ENCODE results near the gene SSR2.

Gene SSR2

GRCh38 chr1:156024801-156025200, 4.0 kb upstream of the SSR2 start:
- H3K4me3 ChIP-seq (ENCODE audit: low read depth, low read length), result no peak overlapping the region
- no peak for TF ChIP-seq CTCF (IDR thresholded peaks at IDR 0.05; ENCODE audit: insufficient read depth, low read depth, low read length, missing control alignments)
- no peak for DNase-seq (ENCODE audit: low read depth)

GRCh38 chr1:156021954-156022353, 1.2 kb upstream of the SSR2 start:
- TF ChIP-seq CTCF (IDR thresholded peaks at IDR 0.05; ENCODE audit: insufficient read depth, low read depth, low read length, missing control alignments), result no peak
- no peak for DNase-seq (ENCODE audit: low read depth)
- no peak overlapping the region for H3K4me3 ChIP-seq (ENCODE audit: low read depth, low read length)

- no peak for TF ChIP-seq CTCF (IDR thresholded peaks at IDR 0.05; ENCODE audit: insufficient read depth, low read depth, low read length, missing control alignments)
- peak overlapping the region; percentile 7 for H3K4me3 ChIP-seq (ENCODE audit: low read depth, low read length)
- DNase-seq (ENCODE audit: low read depth), result no peak
Measured at GRCh38 chr1:156021093-156021428, 310 bp upstream of the SSR2 start.

GRCh38 chr1:156019946-156020292, 832 bp downstream of the SSR2 start:
- peak overlapping the region; percentile 89 for H3K4me3 ChIP-seq (ENCODE audit: low read depth, low read length)
- TF ChIP-seq CTCF (IDR thresholded peaks at IDR 0.05; ENCODE audit: insufficient read depth, low read depth, low read length, missing control alignments), result no peak
- DNase-seq (ENCODE audit: low read depth), result no peak

GRCh38 chr1:156014829-156015228, 5.9 kb downstream of the SSR2 start:
- H3K4me3 ChIP-seq (ENCODE audit: low read depth, low read length), result no peak overlapping the region
- TF ChIP-seq CTCF (IDR thresholded peaks at IDR 0.05; ENCODE audit: insufficient read depth, low read depth, low read length, missing control alignments), result no peak
- no peak for DNase-seq (ENCODE audit: low read depth)

GRCh38 chr1:156012051-156012817, 8.5 kb downstream of the SSR2 start:
- no peak overlapping the region for H3K4me3 ChIP-seq (ENCODE audit: low read depth, low read length)
- DNase-seq (ENCODE audit: low read depth), result peak; percentile 76
- TF ChIP-seq CTCF (IDR thresholded peaks at IDR 0.05; ENCODE audit: insufficient read depth, low read depth, low read length, missing control alignments), result no peak

- H3K4me3 ChIP-seq (ENCODE audit: low read depth, low read length), result no peak overlapping the region
- no peak for TF ChIP-seq CTCF (IDR thresholded peaks at IDR 0.05; ENCODE audit: insufficient read depth, low read depth, low read length, missing control alignments)
- DNase-seq (ENCODE audit: low read depth), result no peak
Measured at GRCh38 chr1:156009404-156009803, 11.3 kb downstream of the SSR2 start.

Measured in GM12865 (cell line).